ENCODE measurements around the gene GTPBP1.

DNA sequence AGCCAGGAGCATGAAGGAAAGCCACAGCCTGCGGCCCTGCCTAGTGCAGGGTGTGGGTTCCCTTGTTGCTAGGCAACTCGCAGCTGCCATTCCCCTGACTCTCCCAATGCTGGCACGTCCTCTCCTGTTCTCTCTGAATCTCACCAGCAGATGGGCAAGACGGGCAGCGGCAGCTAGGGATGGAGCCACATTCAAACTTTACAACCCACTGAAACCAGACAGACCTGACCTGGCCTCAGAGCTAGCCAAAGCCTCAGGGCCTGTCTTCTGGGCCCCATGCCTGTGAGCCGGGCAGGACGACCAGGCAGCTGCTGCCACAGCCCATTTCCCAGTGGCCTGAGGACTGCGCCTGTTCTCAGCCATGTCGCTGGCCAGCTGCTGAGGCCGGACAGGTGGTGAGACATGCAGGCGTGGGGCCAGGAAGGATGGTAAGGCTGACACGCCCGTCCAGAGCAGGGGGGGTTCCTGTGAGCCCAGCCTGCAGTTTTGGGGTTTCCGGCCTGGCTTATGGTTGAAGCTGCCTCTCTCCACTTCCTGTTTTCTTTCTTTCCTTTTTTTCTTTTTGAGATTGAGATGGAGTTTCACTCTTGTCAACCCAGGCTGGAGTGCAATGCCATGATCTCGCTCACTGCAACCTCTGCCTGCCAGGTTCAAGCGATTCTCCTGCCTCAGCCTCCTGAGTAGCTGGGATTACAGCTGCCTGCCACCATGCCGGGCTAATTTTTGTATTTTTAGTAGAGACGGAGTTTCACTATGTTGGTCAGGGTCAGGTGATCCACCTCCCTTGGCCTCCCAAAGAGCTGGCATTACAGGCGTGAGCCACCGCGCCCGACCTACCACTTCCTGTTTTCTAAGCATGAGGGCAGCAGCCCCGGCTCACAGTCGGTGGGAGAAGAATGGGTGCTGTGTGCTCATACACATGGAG, 45.9 kb downstream of the GTPBP1 start:
- TF ChIP-seq TAF1 (IDR thresholded peaks at IDR 0.05; ENCODE audit: borderline replicate concordance, low read depth, low read length), result no peak
- no peak for TF ChIP-seq POLR2A (IDR thresholded peaks at IDR 0.05; ENCODE audit: low read depth, low read length)
- TF ChIP-seq POLR2AphosphoS5 (IDR thresholded peaks at IDR 0.05; ENCODE audit: low read depth, low read length), result no peak

Data from GM12892 (cell line).